IMR-90 (cell line): ENCODE measurements around the gene GPC6. TPM values are rescaled to one million over a fixed set of nuclear protein-coding genes. Genes with fewer than 3 reads are reported as not detected.

Experiments used
- ATAC-seq: fragments of 200-7000 bp; cut with Tn5 transposase; 2 replicates; pipeline ENCODE4 v1.9.1; 2020; ENCODE audit warnings: low read depth, mild to moderate bottlenecking, moderate library complexity
- BruUV-seq: library from RNA; stranded (reverse); fragments of 400-500 nt; replicated peaks from 2 replicates; lab custom pipeline; 2021; lab: Mats Ljungman, UMichigan
- CTCF ChIA-PET: fragments of 300-600 bp; formaldehyde crosslinking; extraction: SDS; loops from one replicate; lab custom pipeline; 2021; ENCODE audit warnings: antibody characterized with exemption; lab: Yijun Ruan, JAX
- POLR2A ChIA-PET: fragments of 300-600 bp; sonication (Branson Sonifier 250); formaldehyde crosslinking; loops from one replicate; lab custom pipeline; 2022; ENCODE audit warnings: antibody characterized with exemption; ENCODE audit not compliant: unreplicated experiment; lab: Charles Lee
- DNase-seq: peaks from one replicate; pipeline ENCODE4 v3.0.0; 2013
- H2AFZ ChIP-seq: replicated peaks from 2 replicates; pipeline ENCODE3; 2013; ENCODE audit warnings: low read length, mild to moderate bottlenecking; ENCODE audit not compliant: poor library complexity
- H2AK5ac ChIP-seq: 2 replicates; pipeline ENCODE4 v1.6.1; 2013; ENCODE audit warnings: low read depth, low read length, inconsistent platforms
- H2AK9ac ChIP-seq: replicated peaks from 2 replicates; pipeline ENCODE3; 2013; ENCODE audit warnings: mild to moderate bottlenecking, low read depth, low read length, moderate library complexity; ENCODE audit not compliant: poor library complexity
- H2BK120ac ChIP-seq: 2 replicates; pipeline ENCODE4 v1.6.1; 2013; ENCODE audit warnings: low read depth, low read length, inconsistent platforms
- H2BK15ac ChIP-seq: 3 replicates; pipeline ENCODE4 v1.6.1; 2013; ENCODE audit warnings: low read depth, low read length, inconsistent platforms
- H2BK20ac ChIP-seq: 2 replicates; pipeline ENCODE4 v1.6.1; 2013; ENCODE audit warnings: low read depth, mild to moderate bottlenecking, inconsistent platforms, low read length, moderate library complexity
- H2BK5ac ChIP-seq: 2 replicates; pipeline ENCODE4 v1.6.1; 2013; ENCODE audit warnings: mild to moderate bottlenecking, low read depth, low read length, inconsistent platforms; ENCODE audit not compliant: poor library complexity, severe bottlenecking
- H3K14ac ChIP-seq: replicated peaks from 2 replicates; pipeline ENCODE4 v1.6.1; 2013; ENCODE audit warnings: low read depth, low read length, inconsistent platforms
- H3K18ac ChIP-seq: 2 replicates; pipeline ENCODE4 v1.6.1; 2013; ENCODE audit warnings: low read depth, low read length, control low read depth
- H3K23ac ChIP-seq: 2 replicates; pipeline ENCODE4 v1.6.1; 2013; ENCODE audit warnings: low read depth, low read length, inconsistent platforms
- H3K27ac ChIP-seq: 2 replicates; pipeline ENCODE4 v1.5.1; 2013; ENCODE audit warnings: mild to moderate bottlenecking, control low read depth, low read length; ENCODE audit not compliant: insufficient read depth
- H3K27me3 ChIP-seq: 2 replicates; pipeline ENCODE4 v1.6.1; 2013; ENCODE audit warnings: low read length; ENCODE audit not compliant: control insufficient read depth, insufficient read depth
- H3K36me3 ChIP-seq: 2 replicates; pipeline ENCODE4 v1.6.1; 2013; ENCODE audit warnings: low read length, mixed read lengths; ENCODE audit not compliant: control insufficient read depth, insufficient read depth
- H3K4ac ChIP-seq: 2 replicates; pipeline ENCODE4 v1.6.1; 2013; ENCODE audit warnings: low read depth, low read length, inconsistent platforms
- H3K4me1 ChIP-seq: 2 replicates; pipeline ENCODE4 v1.6.1; 2013; ENCODE audit warnings: low read length, mixed read lengths; ENCODE audit not compliant: control insufficient read depth, insufficient read depth
- H3K4me2 ChIP-seq: 2 replicates; pipeline ENCODE4 v1.6.1; 2013; ENCODE audit warnings: low read depth, mild to moderate bottlenecking, control low read depth, low read length, moderate library complexity
- H3K4me3 ChIP-seq: 2 replicates; pipeline ENCODE4 v1.5.1; 2013; ENCODE audit warnings: low read depth, mild to moderate bottlenecking, control low read depth, low read length, moderate library complexity; ENCODE audit not compliant: insufficient read depth
- H3K56ac ChIP-seq: 2 replicates; pipeline ENCODE4 v1.6.1; 2013; ENCODE audit warnings: low read length, inconsistent platforms; ENCODE audit not compliant: insufficient read depth; ENCODE audit errors: extremely low read depth
- H3K79me1 ChIP-seq, 2 experiments: 2 replicates each; pipeline ENCODE4 v1.6.1; 2013; ENCODE audit warnings: low read length in 2 of 2, inconsistent platforms in 1 of 2, low read depth in 1 of 2
- H3K9ac ChIP-seq: 2 replicates; pipeline ENCODE4 v1.6.1; 2013; ENCODE audit warnings: low read depth, low read length, control low read depth
- H3K9me1 ChIP-seq: 2 replicates; pipeline ENCODE4 v1.6.1; 2013; ENCODE audit warnings: low read length, inconsistent platforms; ENCODE audit not compliant: insufficient read depth
- H3K9me3 ChIP-seq: 2 replicates; pipeline ENCODE4 v1.6.1; 2013; ENCODE audit warnings: low read length; ENCODE audit not compliant: control insufficient read depth, insufficient read depth
- H4K20me1 ChIP-seq: 2 replicates; pipeline ENCODE4 v1.6.1; 2013; ENCODE audit warnings: low read length, inconsistent platforms; ENCODE audit not compliant: insufficient read depth
- H4K5ac ChIP-seq: 2 replicates; pipeline ENCODE4 v1.6.1; 2013; ENCODE audit warnings: mild to moderate bottlenecking, low read depth, low read length, control low read depth
- H4K8ac ChIP-seq, 2 experiments: 2 replicates each; pipeline ENCODE4 v1.6.1; 2013; ENCODE audit warnings: low read depth in 2 of 2, low read length in 2 of 2, control low read depth in 1 of 2, inconsistent platforms in 1 of 2
- H4K91ac ChIP-seq: 2 replicates; pipeline ENCODE4 v1.6.1; 2013; ENCODE audit warnings: low read depth, low read length, inconsistent platforms; ENCODE audit not compliant: insufficient read depth
- CEBPB ChIP-seq: IDR thresholded peaks from 2 replicates; pipeline ENCODE4 v1.6.1; 2012; ENCODE audit warnings: low read depth, low read length, improper control_type of control experiment
- CHD1 ChIP-seq: IDR thresholded peaks from 2 replicates; pipeline ENCODE4 v1.6.1; 2012; ENCODE audit warnings: low read depth, low read length, improper control_type of control experiment
- MXI1 ChIP-seq: IDR thresholded peaks from 2 replicates; pipeline ENCODE4 v1.6.1; 2012; ENCODE audit warnings: low read depth, mild to moderate bottlenecking, low read length, moderate library complexity, borderline replicate concordance
- POLR2A ChIP-seq: IDR thresholded peaks from 2 replicates; pipeline ENCODE4 v1.6.1; 2012; ENCODE audit warnings: mild to moderate bottlenecking, low read depth, low read length
- dilution Hi-C: fragments of 300-500 bp; cut with HindIII; formaldehyde crosslinking; loops from one replicate; pipeline ENCODE4 v1.14.3; 2018; ENCODE audit warnings: low sequenced_read_pairs; ENCODE audit not compliant: unreplicated experiment
- in situ Hi-C: fragments of 300-500 bp; cut with MboI; formaldehyde crosslinking; loops from 3 replicates; pipeline ENCODE4 v1.14.3; 2019; ENCODE audit warnings: low sequenced_read_pairs, inconsistent platforms, mixed read lengths
- intact Hi-C: fragments of 100-400 bp; cut with micrococcal nuclease; formaldehyde crosslinking; loops from 2 replicates; pipeline ENCODE4 v1.10.0; 2022
- polyA plus RNA-seq, 3 experiments: library from polyadenylated mRNA; depleted of rRNA; stranded (reverse); fragments of >200 nt; gene quantifications; 2 replicates each; pipeline ENCODE4 v1.2.3, GENCODE V29; 2012; ENCODE audit warnings: low replicate concordance in 1 of 3
- total RNA-seq: library from RNA; depleted of rRNA; stranded (reverse); fragments of >200 nt; gene quantifications from 2 replicates; pipeline ENCODE4 v1.2.3, GENCODE V29; 2012

GPC6 gene
- total and polyA plus RNA-seq, 2 of the 4 experiments (the other 2 are of a cell fraction): 14.9 to 39.4 TPM

DNA sequence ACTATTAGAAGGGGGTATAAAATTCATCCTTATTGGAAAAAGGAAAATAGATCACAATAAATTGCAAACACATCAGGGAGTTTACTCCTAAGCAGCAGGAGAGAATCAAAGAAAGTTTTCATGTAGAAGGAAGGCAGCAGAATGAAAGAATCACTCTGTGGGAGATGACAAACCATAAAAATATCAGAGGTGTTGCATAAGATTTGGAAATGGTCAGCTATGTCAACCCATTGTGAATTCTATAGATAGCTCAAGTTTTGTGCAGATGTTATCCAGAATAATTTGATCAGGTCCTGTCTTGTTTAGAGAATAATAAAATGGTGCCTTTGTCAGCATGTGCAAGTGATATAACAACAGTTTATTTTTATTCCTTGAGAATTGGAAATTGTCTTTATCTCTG, 630.5 kb downstream of the GPC6 start:
- H2BK120ac ChIP-seq: no peak overlapping the region
- no peak overlapping the region for H4K5ac ChIP-seq
- no peak overlapping the region for H3K4ac ChIP-seq
- no peaks in the 10 kb centered on the region for H3K27me3 ChIP-seq
- in situ Hi-C loops (no loop called here), intact Hi-C loops (no loop called here), dilution Hi-C loops (no loop called here)
- no peak overlapping the region for H2BK5ac ChIP-seq
- H3K14ac ChIP-seq: no peak overlapping the region
- H4K8ac ChIP-seq: no peak overlapping the region
- H3K18ac ChIP-seq: no peak overlapping the region
- no peak overlapping the region for H3K23ac ChIP-seq
- H3K79me1 ChIP-seq: no peaks in the 10 kb centered on the region
- H3K4me3 ChIP-seq: no peak overlapping the region
- no peak overlapping the region for H2BK20ac ChIP-seq
- no peak overlapping the region for H3K9ac ChIP-seq
- no peaks in the 10 kb centered on the region for H4K20me1 ChIP-seq
- no TSS peak for BruUV-seq
- H3K9me1 ChIP-seq: no peaks in the 10 kb centered on the region; the same call in 1 of the 2 replicates
- no peaks in the 10 kb centered on the region for H3K36me3 ChIP-seq
- H3K56ac ChIP-seq: no peak overlapping the region
- peaks cover 5% of the 10 kb centered on the region; the same call in 1 of the 2 replicates for H3K4me1 ChIP-seq
- H2AK9ac ChIP-seq: no peak overlapping the region
- ATAC-seq (no peak), DNase-seq (peak; percentile 63)
- TF ChIP-seq CEBPB (peak; percentile 84), POLR2A (no peak), MXI1 (no peak), CHD1 (no peak)
- ChIA-PET CTCF (no interaction called here), POLR2A (interaction anchor here (0.5 kb wide), 1 partner anchor 203 kb away, joined by 9 read pairs; no protein-coding TSS in a partner anchor)
- no peak overlapping the region for H4K91ac ChIP-seq
- no peaks in the 10 kb centered on the region for H3K9me3 ChIP-seq
- H2BK15ac ChIP-seq: no peak overlapping the region
- H3K27ac ChIP-seq: no peak overlapping the region
- no peak overlapping the region for H2AK5ac ChIP-seq
- no peak overlapping the region for H2AFZ ChIP-seq
- no peak overlapping the region for H3K4me2 ChIP-seq
